HCT116 (cell line): ENCODE measurements around the gene ADGRD1. TPM values are rescaled to one million over a fixed set of nuclear protein-coding genes. Genes with fewer than 3 reads are reported as not detected.

ENCODE experiments used
- ATAC-seq: fragments of 200-7000 bp; cut with Tn5 transposase; 2 replicates; pipeline ENCODE4 v1.9.1; 2020; ENCODE audit warnings: mild to moderate bottlenecking, moderate library complexity
- BruUV-seq: library from RNA; stranded (reverse); fragments of 400-500 nt; replicated peaks from 2 replicates; lab custom pipeline; 2021; lab: Mats Ljungman, UMichigan
- CTCF ChIA-PET: fragments of 300-600 bp; sonication (Branson Sonifier 250); formaldehyde crosslinking; loops from one replicate; lab custom pipeline; 2021; ENCODE audit warnings: antibody characterized with exemption; lab: Charles Lee
- POLR2A ChIA-PET: fragments of 300-600, 350-600 bp; sonication (Branson Sonifier 250); formaldehyde crosslinking; loops from one replicate; lab custom pipeline; 2021; ENCODE audit warnings: antibody characterized with exemption; lab: Charles Lee
- RAD21 ChIA-PET, 2 experiments: fragments of 300-600 bp; sonication (Branson Sonifier 250); formaldehyde crosslinking; loops; one replicate each; lab custom pipeline; 2023; ENCODE audit warnings: low total read pairs in 2 of 2; ENCODE audit not compliant: uncharacterized antibody in 2 of 2, unreplicated experiment in 2 of 2, low non-redundant PET in 1 of 2; lab: Charles Lee
- DNase-seq: peaks from one replicate; pipeline ENCODE4 v3.0.0-alpha.2; 2010; ENCODE audit warnings: low read depth, low spot score
- H2AFZ ChIP-seq: fragments of 200-600 bp; shearing (Covaris generic), sonication (generic); 2 replicates; pipeline ENCODE4 v1.6.1; 2017; ENCODE audit warnings: low read depth, mixed run types, mixed read lengths, antibody characterized with exemption, low read length; ENCODE audit not compliant: poor library complexity, severe bottlenecking
- H3K27ac ChIP-seq: 2 replicates; pipeline ENCODE4 v1.5.1; 2012; ENCODE audit warnings: low read depth, low read length
- H3K27me3 ChIP-seq: fragments of 200-600 bp; sonication (generic); 2 replicates; pipeline ENCODE4 v1.6.1; 2016; ENCODE audit warnings: mixed run types, low read length, mixed read lengths; ENCODE audit not compliant: insufficient read depth
- H3K36me3 ChIP-seq, 2 experiments: fragments of 200-500 bp in 1 of 2; fragments of 200-600 bp in 1 of 2; sonication (Bioruptor generic) in 1 of 2; sonication (generic) in 1 of 2; 2 replicates each; pipeline versions ENCODE4 v1.5.1 to v1.6.1; 2014 to 2016; ENCODE audit warnings: low read length in 2 of 2, inconsistent platforms in 1 of 2, mixed read lengths in 1 of 2, mixed run types in 1 of 2; ENCODE audit not compliant: insufficient read depth in 2 of 2, control insufficient read depth in 1 of 2
- H3K4me1 ChIP-seq, 2 experiments: fragments of 200-600 bp in 1 of 2; sonication (generic) in 1 of 2; 2 replicates each; pipeline versions ENCODE4 v1.5.1 to v1.6.1; 2012 to 2017; ENCODE audit warnings: low read length in 2 of 2, inconsistent platforms in 1 of 2, mild to moderate bottlenecking in 1 of 2, mixed read lengths in 1 of 2, mixed run types in 1 of 2, moderate library complexity in 1 of 2; ENCODE audit not compliant: insufficient read depth in 2 of 2, control insufficient read depth in 1 of 2
- H3K4me2 ChIP-seq: fragments of 200-600 bp; sonication (generic); 2 replicates; pipeline ENCODE4 v1.6.1; 2017; ENCODE audit warnings: mixed run types, low read length, mixed read lengths
- H3K4me3 ChIP-seq, 2 experiments: fragments of 200-600 bp in 1 of 2; sonication (generic) in 1 of 2; replicated peaks in 1 of 2; 2 replicates each; pipeline ENCODE4 v1.5.1; 2011 to 2016; ENCODE audit warnings: low read length in 2 of 2, control low read depth in 1 of 2, low read depth in 1 of 2, mild to moderate bottlenecking in 1 of 2, mixed read lengths in 1 of 2, mixed run types in 1 of 2
- H3K79me2 ChIP-seq: fragments of 200-600 bp; sonication (generic); 2 replicates; pipeline ENCODE4 v1.6.1; 2017; ENCODE audit warnings: mild to moderate bottlenecking, mixed run types, low read length, moderate library complexity, mixed read lengths; ENCODE audit not compliant: insufficient read depth
- H3K9ac ChIP-seq: fragments of 200-600 bp; sonication (generic); 2 replicates; pipeline ENCODE4 v1.6.1; 2016; ENCODE audit warnings: low read length, mixed read lengths
- H3K9me2 ChIP-seq: fragments of 200-600 bp; sonication (generic), shearing (Covaris generic); 2 replicates; pipeline ENCODE4 v1.6.1; 2017; ENCODE audit warnings: mixed run types, mild to moderate bottlenecking, moderate library complexity; ENCODE audit not compliant: insufficient read depth
- H3K9me3 ChIP-seq, 2 experiments: fragments of 200-500 bp in 1 of 2; fragments of 200-600 bp in 1 of 2; sonication (Bioruptor generic) in 1 of 2; sonication (generic) in 1 of 2; 2 replicates each; pipeline ENCODE4 v1.6.1; 2014 to 2017; ENCODE audit warnings: low read length in 2 of 2, mixed read lengths in 2 of 2, inconsistent platforms in 1 of 2, low read depth in 1 of 2, mild to moderate bottlenecking in 1 of 2, mixed run types in 1 of 2, moderate library complexity in 1 of 2; ENCODE audit not compliant: control insufficient read depth in 1 of 2, insufficient read depth in 1 of 2
- H4K20me1 ChIP-seq: fragments of 200-600 bp; sonication (generic), shearing (Covaris generic); 2 replicates; pipeline ENCODE4 v1.6.1; 2017; ENCODE audit warnings: mixed run types, mild to moderate bottlenecking, moderate library complexity; ENCODE audit not compliant: insufficient read depth
- CBX3 ChIP-seq: IDR thresholded peaks from 2 replicates; pipeline ENCODE4 v1.6.1; 2012; ENCODE audit warnings: low read depth
- CEBPB ChIP-seq: IDR thresholded peaks from 2 replicates; pipeline ENCODE4 v1.6.1; 2012; ENCODE audit warnings: low read depth
- FOSL1 ChIP-seq: IDR thresholded peaks from 2 replicates; pipeline ENCODE4 v1.6.1; 2012; ENCODE audit warnings: low read depth
- JUND ChIP-seq: IDR thresholded peaks from 2 replicates; pipeline ENCODE4 v1.6.1; 2012
- MAX ChIP-seq: IDR thresholded peaks from 2 replicates; pipeline ENCODE4 v1.6.1; 2012
- POLR2A ChIP-seq: IDR thresholded peaks from 2 replicates; pipeline ENCODE4 v1.7.0; 2011; ENCODE audit warnings: borderline replicate concordance; ENCODE audit not compliant: insufficient read depth, insufficient read length; ENCODE audit errors: extremely low read depth
- POLR2AphosphoS5 ChIP-seq: IDR thresholded peaks from 2 replicates; pipeline ENCODE4 v1.6.1; 2011; ENCODE audit warnings: mild to moderate bottlenecking, low read depth, low read length, moderate library complexity
- RAD21 ChIP-seq: IDR thresholded peaks from 2 replicates; pipeline ENCODE4 v1.6.1; 2012; ENCODE audit warnings: low read depth, mild to moderate bottlenecking
- SP1 ChIP-seq: IDR thresholded peaks from 2 replicates; pipeline ENCODE4 v1.6.1; 2012; ENCODE audit warnings: low read depth
- SRF ChIP-seq: IDR thresholded peaks from 2 replicates; pipeline ENCODE4 v1.6.1; 2012; ENCODE audit warnings: low read depth
- TCF7L2 ChIP-seq: IDR thresholded peaks from 2 replicates; pipeline ENCODE4 v1.7.0; 2011; ENCODE audit warnings: borderline replicate concordance, inconsistent platforms; ENCODE audit not compliant: insufficient read depth, insufficient read length; ENCODE audit errors: extremely low read depth
- YY1 ChIP-seq: IDR thresholded peaks from 2 replicates; pipeline ENCODE4 v1.6.1; 2011; ENCODE audit warnings: low read length, low read depth, moderate library complexity, mild to moderate bottlenecking; ENCODE audit not compliant: insufficient replicate concordance; ENCODE audit errors: extremely low read depth
- ZNF274 ChIP-seq: fragments of 200-500 bp; sonication (Bioruptor generic); IDR thresholded peaks from 2 replicates; pipeline ENCODE4 v1.6.1; 2014; ENCODE audit warnings: mild to moderate bottlenecking, low read depth, low read length, inconsistent platforms
- intact Hi-C: fragments of 100-400 bp; cut with micrococcal nuclease; formaldehyde crosslinking; loops from 2 replicates; pipeline ENCODE4 v1.10.0; 2022
- total RNA-seq: library from RNA; stranded (reverse); gene quantifications from one replicate; pipeline ENCODE4 v1.2.1, GENCODE V29; 2021; ENCODE audit not compliant: unreplicated experiment
- TF ChIP-seq, protein P1 (sequence below): IDR thresholded peaks from 2 replicates; pipeline ENCODE4 v1.6.1; 2011; ENCODE audit warnings: mild to moderate bottlenecking, low read length, moderate library complexity; ENCODE audit not compliant: insufficient replicate concordance; ENCODE audit errors: extremely low read depth
- TF ChIP-seq, protein P2 (sequence below): IDR thresholded peaks from 2 replicates; pipeline ENCODE4 v1.6.1; 2012; ENCODE audit warnings: low read depth
- TF ChIP-seq, protein P3 (sequence below), 3 experiments: fragments of 200-600 bp in 1 of 3; sonication (generic) in 1 of 3; IDR thresholded peaks in 2 of 3; conservative IDR thresholded peaks in 1 of 3; 2 replicates each; pipeline ENCODE4 v1.5.1; 2012 to 2017; ENCODE audit warnings: low read depth in 2 of 3, low read length in 2 of 3, antibody characterized with exemption in 1 of 3, borderline replicate concordance in 1 of 3, control low read depth in 1 of 3, mild to moderate bottlenecking in 1 of 3, mixed read lengths in 1 of 3, mixed run types in 1 of 3, moderate library complexity in 1 of 3; ENCODE audit not compliant: insufficient read depth in 1 of 3
- TF ChIP-seq, protein P4 (sequence below): IDR thresholded peaks from 2 replicates; pipeline ENCODE4 v1.6.1; 2012

Gene ADGRD1
- total RNA-seq, 1 experiment from 2014 or later = 0.44 TPM

DNA sequence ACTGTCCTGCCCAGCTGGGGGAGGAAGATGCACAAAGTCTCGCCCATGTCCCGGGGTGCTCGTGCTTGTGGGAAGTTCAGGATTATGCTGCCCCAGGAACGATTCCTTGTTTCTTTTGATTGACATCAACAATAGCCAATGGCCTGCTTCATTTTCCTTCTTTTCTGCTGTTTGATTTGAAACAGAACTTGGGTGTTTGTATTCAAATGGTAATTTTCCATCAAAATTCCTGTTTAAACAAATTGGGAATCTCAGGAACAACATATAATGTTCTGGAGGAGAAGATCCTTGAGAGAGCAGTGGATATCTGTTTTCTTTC lies 97.4 kb downstream of the ADGRD1 start (continued):
- TF ChIP-seq POLR2A = no peak
- no peak for TF ChIP-seq JUND
- TF ChIP-seq SP1 = no peak

DNA sequence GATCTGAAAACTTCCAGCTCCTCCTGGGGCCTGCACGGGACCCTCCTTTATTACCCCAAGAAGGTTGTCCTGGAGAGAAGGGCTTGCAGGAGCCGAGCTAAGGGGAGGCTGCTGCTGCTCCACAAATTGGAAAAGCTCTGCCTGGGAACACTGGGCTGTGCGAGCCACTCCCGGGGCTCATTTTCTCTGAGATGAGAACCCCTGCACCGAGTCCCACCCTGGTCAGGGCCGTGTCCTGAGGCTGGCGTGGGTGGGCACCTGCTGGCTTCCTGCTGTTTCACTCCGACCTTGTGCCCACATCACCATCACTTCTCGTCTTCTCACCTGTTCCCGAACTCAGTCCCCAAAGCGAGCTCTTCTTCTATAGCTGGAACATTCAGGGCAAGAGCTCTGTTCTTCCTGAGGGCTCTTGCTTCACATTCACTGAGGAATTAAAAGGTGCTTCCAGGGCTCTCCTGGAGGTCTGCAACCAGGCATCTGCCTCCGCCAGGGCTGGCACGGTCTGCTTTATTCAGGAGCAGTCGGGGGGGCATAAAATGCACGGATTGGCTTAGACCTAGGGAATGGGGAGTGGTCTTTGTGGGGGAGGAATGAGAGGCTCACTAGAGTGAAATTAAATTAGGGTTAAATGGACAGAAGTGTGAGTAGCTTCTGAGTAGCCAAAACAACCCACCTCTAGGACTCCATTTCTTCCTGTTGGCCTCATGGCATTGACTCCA lies 98.5 kb downstream of the ADGRD1 start:
- CTCF ChIA-PET = no interaction called here
- Histone ChIP-seq H3K4me2 (no peak overlapping the region), H3K36me3 (no peaks in the 10 kb centered on the region), H3K4me3 (no peak overlapping the region), H3K27me3 (peaks cover 25% of the 10 kb centered on the region), H3K9me3 (no peaks in the 10 kb centered on the region), H3K9ac (no peak overlapping the region), H3K4me1 (no peaks in the 10 kb centered on the region), H3K9me2 (no peaks in the 10 kb centered on the region), H3K27ac (no peak overlapping the region), H4K20me1 (no peaks in the 10 kb centered on the region), H3K79me2 (no peaks in the 10 kb centered on the region), H2AFZ (no peak overlapping the region)
- POLR2A ChIA-PET = no interaction called here
- ATAC-seq = no peak
- intact Hi-C loops = no loop called here
- RAD21 ChIA-PET = no interaction called here
- no peak for DNase-seq
- no TSS peak for BruUV-seq
- TF ChIP-seq, protein P1, sequence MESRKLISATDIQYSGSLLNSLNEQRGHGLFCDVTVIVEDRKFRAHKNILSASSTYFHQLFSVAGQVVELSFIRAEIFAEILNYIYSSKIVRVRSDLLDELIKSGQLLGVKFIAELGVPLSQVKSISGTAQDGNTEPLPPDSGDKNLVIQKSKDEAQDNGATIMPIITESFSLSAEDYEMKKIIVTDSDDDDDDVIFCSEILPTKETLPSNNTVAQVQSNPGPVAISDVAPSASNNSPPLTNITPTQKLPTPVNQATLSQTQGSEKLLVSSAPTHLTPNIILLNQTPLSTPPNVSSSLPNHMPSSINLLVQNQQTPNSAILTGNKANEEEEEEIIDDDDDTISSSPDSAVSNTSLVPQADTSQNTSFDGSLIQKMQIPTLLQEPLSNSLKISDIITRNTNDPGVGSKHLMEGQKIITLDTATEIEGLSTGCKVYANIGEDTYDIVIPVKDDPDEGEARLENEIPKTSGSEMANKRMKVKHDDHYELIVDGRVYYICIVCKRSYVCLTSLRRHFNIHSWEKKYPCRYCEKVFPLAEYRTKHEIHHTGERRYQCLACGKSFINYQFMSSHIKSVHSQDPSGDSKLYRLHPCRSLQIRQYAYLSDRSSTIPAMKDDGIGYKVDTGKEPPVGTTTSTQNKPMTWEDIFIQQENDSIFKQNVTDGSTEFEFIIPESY = no peak
- TF ChIP-seq RAD21 = no peak
- TF ChIP-seq TCF7L2 = no peak
- TF ChIP-seq POLR2A = no peak
- TF ChIP-seq JUND = no peak
- no peak for TF ChIP-seq YY1
- TF ChIP-seq, protein P2, sequence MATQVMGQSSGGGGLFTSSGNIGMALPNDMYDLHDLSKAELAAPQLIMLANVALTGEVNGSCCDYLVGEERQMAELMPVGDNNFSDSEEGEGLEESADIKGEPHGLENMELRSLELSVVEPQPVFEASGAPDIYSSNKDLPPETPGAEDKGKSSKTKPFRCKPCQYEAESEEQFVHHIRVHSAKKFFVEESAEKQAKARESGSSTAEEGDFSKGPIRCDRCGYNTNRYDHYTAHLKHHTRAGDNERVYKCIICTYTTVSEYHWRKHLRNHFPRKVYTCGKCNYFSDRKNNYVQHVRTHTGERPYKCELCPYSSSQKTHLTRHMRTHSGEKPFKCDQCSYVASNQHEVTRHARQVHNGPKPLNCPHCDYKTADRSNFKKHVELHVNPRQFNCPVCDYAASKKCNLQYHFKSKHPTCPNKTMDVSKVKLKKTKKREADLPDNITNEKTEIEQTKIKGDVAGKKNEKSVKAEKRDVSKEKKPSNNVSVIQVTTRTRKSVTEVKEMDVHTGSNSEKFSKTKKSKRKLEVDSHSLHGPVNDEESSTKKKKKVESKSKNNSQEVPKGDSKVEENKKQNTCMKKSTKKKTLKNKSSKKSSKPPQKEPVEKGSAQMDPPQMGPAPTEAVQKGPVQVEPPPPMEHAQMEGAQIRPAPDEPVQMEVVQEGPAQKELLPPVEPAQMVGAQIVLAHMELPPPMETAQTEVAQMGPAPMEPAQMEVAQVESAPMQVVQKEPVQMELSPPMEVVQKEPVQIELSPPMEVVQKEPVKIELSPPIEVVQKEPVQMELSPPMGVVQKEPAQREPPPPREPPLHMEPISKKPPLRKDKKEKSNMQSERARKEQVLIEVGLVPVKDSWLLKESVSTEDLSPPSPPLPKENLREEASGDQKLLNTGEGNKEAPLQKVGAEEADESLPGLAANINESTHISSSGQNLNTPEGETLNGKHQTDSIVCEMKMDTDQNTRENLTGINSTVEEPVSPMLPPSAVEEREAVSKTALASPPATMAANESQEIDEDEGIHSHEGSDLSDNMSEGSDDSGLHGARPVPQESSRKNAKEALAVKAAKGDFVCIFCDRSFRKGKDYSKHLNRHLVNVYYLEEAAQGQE = no peak
- TF ChIP-seq CBX3 = no peak
- TF ChIP-seq SP1 = no peak
- TF ChIP-seq MAX = no peak
- no peak for TF ChIP-seq ZNF274
- TF ChIP-seq, protein P3, sequence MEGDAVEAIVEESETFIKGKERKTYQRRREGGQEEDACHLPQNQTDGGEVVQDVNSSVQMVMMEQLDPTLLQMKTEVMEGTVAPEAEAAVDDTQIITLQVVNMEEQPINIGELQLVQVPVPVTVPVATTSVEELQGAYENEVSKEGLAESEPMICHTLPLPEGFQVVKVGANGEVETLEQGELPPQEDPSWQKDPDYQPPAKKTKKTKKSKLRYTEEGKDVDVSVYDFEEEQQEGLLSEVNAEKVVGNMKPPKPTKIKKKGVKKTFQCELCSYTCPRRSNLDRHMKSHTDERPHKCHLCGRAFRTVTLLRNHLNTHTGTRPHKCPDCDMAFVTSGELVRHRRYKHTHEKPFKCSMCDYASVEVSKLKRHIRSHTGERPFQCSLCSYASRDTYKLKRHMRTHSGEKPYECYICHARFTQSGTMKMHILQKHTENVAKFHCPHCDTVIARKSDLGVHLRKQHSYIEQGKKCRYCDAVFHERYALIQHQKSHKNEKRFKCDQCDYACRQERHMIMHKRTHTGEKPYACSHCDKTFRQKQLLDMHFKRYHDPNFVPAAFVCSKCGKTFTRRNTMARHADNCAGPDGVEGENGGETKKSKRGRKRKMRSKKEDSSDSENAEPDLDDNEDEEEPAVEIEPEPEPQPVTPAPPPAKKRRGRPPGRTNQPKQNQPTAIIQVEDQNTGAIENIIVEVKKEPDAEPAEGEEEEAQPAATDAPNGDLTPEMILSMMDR (IDR thresholded peaks at IDR 0.05 in 2 of 3, conservative IDR thresholded peaks at IDR 0.05 in 1 of 3; ENCODE audit: borderline replicate concordance in 1 of 3, insufficient read depth in 1 of 3, low read depth in 2 of 3, low read length in 2 of 3) = no peak
- no peak for TF ChIP-seq SRF
- TF ChIP-seq CEBPB = no peak
- TF ChIP-seq, protein P4, sequence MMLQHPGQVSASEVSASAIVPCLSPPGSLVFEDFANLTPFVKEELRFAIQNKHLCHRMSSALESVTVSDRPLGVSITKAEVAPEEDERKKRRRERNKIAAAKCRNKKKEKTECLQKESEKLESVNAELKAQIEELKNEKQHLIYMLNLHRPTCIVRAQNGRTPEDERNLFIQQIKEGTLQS = no peak
- no peak for TF ChIP-seq FOSL1
- no peak for TF ChIP-seq POLR2AphosphoS5
